T-cell (primary cell): ENCODE measurements around the gene NPC2. TPM values are rescaled to one million over a fixed set of nuclear protein-coding genes. Genes with fewer than 3 reads are reported as not detected.

Experiments
- ATAC-seq, 4 experiments: fragments of 200-7000 bp in 3 of 4; fragments of 150-1000 bp in 1 of 4; cut with Tn5 transposase; replicated peaks in 1 of 4; 1 replicate in 3 of 4; 2 replicates in 1 of 4; pipeline ENCODE4 v1.10.0; 2021; ENCODE audit warnings: moderate library complexity in 3 of 4, mild to moderate bottlenecking in 2 of 4, moderate number of reproducible peaks in 1 of 4
- CTCF ChIA-PET, 2 donors: fragments of 300-600 bp; sonication (Branson Sonifier 250); formaldehyde crosslinking; loops; one replicate each; lab custom pipeline; 2022; ENCODE audit warnings: antibody characterized with exemption in 2 of 2; lab: Charles Lee
- POLR2A ChIA-PET, 2 donors: fragments of 300-600 bp; sonication (Branson Sonifier 250); formaldehyde crosslinking; loops; one replicate each; lab custom pipeline; 2022; ENCODE audit warnings: antibody characterized with exemption in 2 of 2; lab: Charles Lee
- DNase-seq, 35 experiments: peaks; one replicate each; pipeline versions ENCODE4 v3.0.0 to v3.0.0-alpha.2; 2013 to 2023
- H3K27ac ChIP-seq: one replicate; pipeline ENCODE4 v1.5.1; 2013; ENCODE audit warnings: low read length
- H3K27me3 ChIP-seq, 2 experiments: replicated peaks in 1 of 2; 1 replicate in 1 of 2; 2 replicates in 1 of 2; pipeline versions ENCODE4 v1.6.1 to v1.7.0; 2013; ENCODE audit warnings: low read length in 1 of 2, mixed read lengths in 1 of 2; ENCODE audit not compliant: control insufficient read depth in 2 of 2, insufficient read depth in 2 of 2; ENCODE audit errors: extremely low read depth in 1 of 2
- H3K36me3 ChIP-seq, 2 donors: 1 replicate in 1 of 2; 2 replicates in 1 of 2; pipeline versions ENCODE4 v1.6.1 to v1.7.0; 2013; ENCODE audit warnings: low read length in 1 of 2; ENCODE audit not compliant: control insufficient read depth in 2 of 2, insufficient read depth in 1 of 2; ENCODE audit errors: extremely low read depth in 1 of 2
- H3K4me1 ChIP-seq, 2 experiments: 1 replicate in 1 of 2; 2 replicates in 1 of 2; pipeline versions ENCODE4 v1.6.1 to v1.7.0; 2013; ENCODE audit warnings: low read length in 2 of 2, mixed read lengths in 1 of 2; ENCODE audit not compliant: insufficient read depth in 2 of 2, control insufficient read depth in 1 of 2; ENCODE audit errors: extremely low read depth in 1 of 2
- H3K4me3 ChIP-seq, 2 donors: 1 replicate in 1 of 2; 2 replicates in 1 of 2; pipeline versions ENCODE4 v1.5.1 to v1.7.0; 2013; ENCODE audit warnings: mild to moderate bottlenecking in 2 of 2, low read length in 1 of 2, moderate library complexity in 1 of 2; ENCODE audit not compliant: control insufficient read depth in 1 of 2; ENCODE audit errors: extremely low read depth in 1 of 2
- H3K9me3 ChIP-seq: 2 replicates; pipeline ENCODE4 v1.7.0; 2013
- H3K27ac Mint-ChIP-seq, 2 donors: one replicate each; pipeline ENCODE4 v1.8.0; 2020 to 2021; ENCODE audit warnings: mild to moderate bottlenecking in 2 of 2, mixed read lengths in 2 of 2
- H3K27me3 Mint-ChIP-seq, 2 donors: one replicate each; pipeline ENCODE4 v1.8.0; 2021 to 2022; ENCODE audit warnings: mixed read lengths in 2 of 2
- H3K36me3 Mint-ChIP-seq: one replicate; pipeline ENCODE4 v1.8.0; 2021; ENCODE audit warnings: mixed read lengths
- H3K4me1 Mint-ChIP-seq, 3 donors: one replicate each; pipeline ENCODE4 v1.8.0; 2020 to 2022; ENCODE audit warnings: mixed read lengths in 3 of 3, mild to moderate bottlenecking in 1 of 3
- H3K4me3 Mint-ChIP-seq, 3 donors: one replicate each; pipeline ENCODE4 v1.8.0; 2020 to 2022; ENCODE audit warnings: mild to moderate bottlenecking in 3 of 3, mixed read lengths in 3 of 3, moderate library complexity in 3 of 3
- H3K9me3 Mint-ChIP-seq, 3 donors: one replicate each; pipeline ENCODE4 v1.8.0; 2020 to 2022; ENCODE audit warnings: mixed read lengths in 3 of 3
- WGBS: methylation state at CpG from one replicate; pipeline ENCODE4 v1.1.5; 2013; ENCODE audit warnings: missing lambda C conversion rate; ENCODE audit not compliant: insufficient coverage; 5-methylcytosine and 5-hydroxymethylcytosine counted together
- total RNA-seq, 35 experiments: library from RNA in 6 of 35; stranded (reverse) in 6 of 35; fragments of 120-200 nt in 1 of 35; gene quantifications; one replicate each; pipeline versions ENCODE4 v1.2.1 to v1.2.4 and lab custom pipeline; 2013 to 2026

Gene NPC2
- total RNA-seq, 5 donors from 2014 or later (not counting 1 experiment from before 2014, with no cell fraction given), result 32.4 to 61.4 (median 44.8) TPM

DNA sequence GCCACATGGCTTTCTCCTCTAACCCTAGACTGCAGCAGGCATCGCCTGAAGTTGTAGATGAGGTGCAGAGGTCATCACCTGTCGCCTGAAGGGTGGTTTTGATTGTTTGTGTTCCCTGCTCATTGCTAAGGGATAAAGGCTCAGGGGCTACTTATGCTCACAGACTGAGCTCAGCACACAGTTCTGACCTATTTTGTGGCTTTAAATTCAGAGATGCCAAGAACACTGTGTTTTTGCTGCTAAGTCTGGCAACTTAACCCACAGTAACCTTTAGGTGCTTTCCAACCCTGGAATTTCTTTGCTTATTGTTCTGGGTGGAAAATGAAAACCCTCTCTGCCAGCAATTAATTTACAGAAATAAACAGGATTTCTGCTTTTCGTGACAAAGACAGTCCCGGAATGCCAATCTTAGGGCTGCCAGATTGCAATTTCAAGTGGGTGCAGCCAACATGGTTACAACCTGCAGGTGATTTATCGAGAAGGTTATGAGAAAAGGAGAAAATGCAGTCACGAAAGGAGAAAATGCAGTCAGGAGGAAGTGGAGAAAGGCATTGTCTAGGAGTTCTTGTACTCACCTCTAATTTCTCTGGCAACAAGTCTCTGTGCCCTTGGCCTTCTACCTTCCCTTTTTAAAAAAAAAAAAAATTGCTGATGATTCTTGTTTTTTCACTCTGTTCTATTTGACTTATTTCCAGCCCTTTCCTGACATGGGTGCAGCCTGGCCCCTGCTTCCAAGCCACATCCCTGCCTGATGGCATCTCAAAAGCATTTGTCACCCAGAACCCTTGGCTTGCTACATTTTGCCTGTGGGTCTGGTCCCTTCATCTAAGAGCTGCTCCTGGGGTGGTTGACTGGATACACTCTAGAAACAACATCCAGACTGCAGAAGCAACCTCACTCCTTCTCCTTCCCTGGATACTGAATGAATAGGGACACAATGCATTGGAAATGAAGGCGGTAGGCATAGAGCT is 23.3 kb downstream of the NPC2 start:
- ChIA-PET CTCF (no interaction called here), POLR2A (no interaction called here)
- Histone ChIP-seq H3K9me3 (no peaks in the 10 kb centered on the region), H3K4me3 (no peak overlapping the region), H3K27me3 (no peaks in the 10 kb centered on the region), H3K4me1 (no peaks in the 10 kb centered on the region), H3K36me3 (no peaks in the 10 kb centered on the region), H3K27ac (no peak overlapping the region)
- no peaks in the 10 kb centered on the region for H3K27me3 Mint-ChIP-seq
- ATAC-seq (no peak), DNase-seq (no peak)
- peaks cover 20% of the 10 kb centered on the region for H3K36me3 Mint-ChIP-seq
- no peak overlapping the region for H3K4me3 Mint-ChIP-seq
- no CpG with 5 or more reads among the region's 7 CpGs for WGBS
- no peaks in the 10 kb centered on the region for H3K4me1 Mint-ChIP-seq
- no peaks in the 10 kb centered on the region for H3K9me3 Mint-ChIP-seq
- H3K27ac Mint-ChIP-seq, result no peak overlapping the region

DNA sequence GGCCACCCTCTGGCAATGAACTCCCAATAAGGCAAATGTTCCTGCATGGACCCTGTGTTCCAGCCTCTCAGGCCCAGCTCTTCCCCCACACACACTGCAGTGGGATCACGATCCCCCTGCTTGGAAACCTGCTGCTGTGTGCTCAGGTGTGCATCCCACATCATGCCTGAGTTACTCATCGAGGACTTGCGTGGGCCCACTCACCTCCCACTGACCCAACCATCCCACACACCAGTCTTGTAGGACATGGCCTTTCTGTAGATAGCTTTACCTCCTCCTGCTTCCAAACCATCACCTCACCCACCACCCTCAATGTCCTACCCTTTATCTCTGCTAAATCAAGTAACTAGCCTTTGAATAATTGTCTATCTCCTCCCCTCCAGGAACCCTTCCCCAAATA is 24.6 kb downstream of the NPC2 start:
- Mint-ChIP-seq H3K4me3 (no peak overlapping the region), H3K27ac (no peak overlapping the region), H3K36me3 (peaks cover 12% of the 10 kb centered on the region), H3K27me3 (no peaks in the 10 kb centered on the region), H3K4me1 (no peaks in the 10 kb centered on the region), H3K9me3 (no peaks in the 10 kb centered on the region)
- Histone ChIP-seq H3K9me3 (no peaks in the 10 kb centered on the region), H3K36me3 (no peaks in the 10 kb centered on the region), H3K4me3 (no peak overlapping the region), H3K27ac (no peak overlapping the region), H3K4me1 (no peaks in the 10 kb centered on the region), H3K27me3 (no peaks in the 10 kb centered on the region)
- no peak for DNase-seq
- no peak for ATAC-seq
- ChIA-PET POLR2A (no interaction called here), CTCF (no interaction called here)
- 75% methylated on average over 3 of the region's 3 CpGs for WGBS

DNA sequence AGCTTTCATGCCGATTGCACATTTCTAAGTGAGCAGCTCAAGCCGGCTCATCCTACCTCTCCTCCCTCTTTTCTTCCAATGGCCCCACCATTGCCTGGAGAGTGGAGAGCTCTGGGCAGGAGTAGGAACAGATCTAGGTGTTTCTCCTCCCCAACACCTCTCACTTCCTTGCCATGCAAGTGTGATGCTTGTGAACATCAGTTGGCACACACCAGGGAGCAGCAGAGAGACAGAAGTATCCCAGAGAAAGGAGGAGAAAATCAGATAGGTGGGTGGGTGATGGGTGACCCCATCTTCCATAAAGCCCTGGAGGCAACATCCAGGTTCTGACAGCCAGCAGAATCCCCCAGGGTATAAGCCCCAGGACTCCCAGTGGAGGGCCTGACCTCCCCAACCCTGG is 27.8 kb downstream of the NPC2 start:
- Histone ChIP-seq H3K27ac (no peak overlapping the region), H3K9me3 (no peaks in the 10 kb centered on the region), H3K27me3 (peaks cover 0 to 2% of the 10 kb centered on the region in 2 experiments), H3K36me3 (no peaks in the 10 kb centered on the region), H3K4me1 (no peaks in the 10 kb centered on the region), H3K4me3 (no peak overlapping the region)
- ChIA-PET POLR2A (no interaction called here), CTCF (interaction anchor here in 1 of 2 donors (0.7 kb wide), 1 partner anchor 28 kb away, joined by 3 read pairs; no protein-coding TSS in a partner anchor)
- WGBS, result no CpG with 5 or more reads among the region's 2 CpGs
- no peak for DNase-seq
- Mint-ChIP-seq H3K27ac (no peak overlapping the region), H3K36me3 (no peaks in the 10 kb centered on the region), H3K4me3 (no peak overlapping the region), H3K9me3 (no peaks in the 10 kb centered on the region), H3K27me3 (peaks cover 9% of the 10 kb centered on the region in 2 donors), H3K4me1 (no peaks in the 10 kb centered on the region)
- no peak for ATAC-seq

DNA sequence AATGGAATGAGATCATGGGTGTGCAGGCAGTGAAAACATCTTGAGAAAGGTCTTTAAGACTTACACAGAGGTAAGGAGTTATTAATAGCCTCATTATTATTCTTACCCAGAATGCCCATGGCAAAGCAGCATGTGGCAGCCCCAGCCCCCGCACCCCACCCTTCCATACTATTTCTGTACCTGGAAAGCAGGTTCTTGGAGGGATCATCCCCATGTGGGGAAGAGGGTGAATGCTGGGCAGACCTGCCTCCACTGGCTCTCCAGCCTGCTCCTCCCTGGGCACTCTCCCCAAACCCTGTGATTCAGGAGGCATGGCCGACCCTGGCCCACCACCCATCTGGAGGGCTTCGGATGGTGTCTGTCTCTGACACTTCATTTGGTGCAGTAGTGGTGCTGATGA is 28.3 kb downstream of the NPC2 start:
- Mint-ChIP-seq H3K27ac (no peak overlapping the region), H3K27me3 (peaks cover 9 to 12% of the 10 kb centered on the region in 2 donors), H3K9me3 (no peaks in the 10 kb centered on the region), H3K4me3 (no peak overlapping the region), H3K4me1 (no peaks in the 10 kb centered on the region), H3K36me3 (no peaks in the 10 kb centered on the region)
- no peak for DNase-seq
- no peak overlapping the region for H3K27ac ChIP-seq
- 100% methylated on average over 1 of the region's 3 CpGs for WGBS
- H3K36me3 ChIP-seq, result no peaks in the 10 kb centered on the region
- no peaks in the 10 kb centered on the region for H3K9me3 ChIP-seq
- H3K27me3 ChIP-seq, result peaks cover 0 to 6% of the 10 kb centered on the region in 2 experiments
- H3K4me3 ChIP-seq, result no peak overlapping the region
- POLR2A ChIA-PET, result no interaction called here
- ATAC-seq, result no peak
- no peaks in the 10 kb centered on the region for H3K4me1 ChIP-seq
- CTCF ChIA-PET, result interaction anchor here in 1 of 2 donors (0.7 kb wide), 1 partner anchor 28 kb away, joined by 3 read pairs; no protein-coding TSS in a partner anchor

DNA sequence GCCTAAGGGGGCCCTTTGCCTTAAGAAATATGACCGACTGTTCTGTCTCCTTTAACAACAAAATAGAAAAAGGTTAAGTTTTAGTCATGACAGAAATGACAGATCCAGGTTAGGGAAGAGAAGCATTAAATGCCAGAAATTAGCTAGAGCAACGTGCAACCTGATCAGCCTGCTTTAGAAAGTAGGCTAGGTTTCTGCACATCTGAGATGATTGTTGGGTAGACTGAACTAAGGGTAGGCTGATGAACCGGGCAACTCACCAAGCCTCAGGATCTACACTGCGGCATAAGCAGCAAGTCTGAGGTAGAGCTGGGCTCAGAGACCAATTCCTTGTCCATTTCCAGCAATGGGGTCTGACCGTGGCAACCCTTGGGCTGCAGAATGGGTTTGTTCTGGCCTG is 29.4 kb downstream of the NPC2 start:
- Histone ChIP-seq H3K27ac (no peak overlapping the region), H3K4me1 (no peaks in the 10 kb centered on the region), H3K4me3 (no peak overlapping the region), H3K9me3 (no peaks in the 10 kb centered on the region), H3K27me3 (peaks cover 0 to 16% of the 10 kb centered on the region in 2 experiments), H3K36me3 (no peaks in the 10 kb centered on the region)
- DNase-seq (no peak), ATAC-seq (no peak)
- Mint-ChIP-seq H3K36me3 (no peaks in the 10 kb centered on the region), H3K27me3 (peaks cover 11 to 12% of the 10 kb centered on the region in 2 donors), H3K9me3 (no peaks in the 10 kb centered on the region), H3K4me3 (no peak overlapping the region), H3K4me1 (no peaks in the 10 kb centered on the region), H3K27ac (no peak overlapping the region)
- CTCF ChIA-PET, result no interaction called here
- WGBS, result 80% methylated on average over 4 of the region's 5 CpGs
- POLR2A ChIA-PET, result no interaction called here

DNA sequence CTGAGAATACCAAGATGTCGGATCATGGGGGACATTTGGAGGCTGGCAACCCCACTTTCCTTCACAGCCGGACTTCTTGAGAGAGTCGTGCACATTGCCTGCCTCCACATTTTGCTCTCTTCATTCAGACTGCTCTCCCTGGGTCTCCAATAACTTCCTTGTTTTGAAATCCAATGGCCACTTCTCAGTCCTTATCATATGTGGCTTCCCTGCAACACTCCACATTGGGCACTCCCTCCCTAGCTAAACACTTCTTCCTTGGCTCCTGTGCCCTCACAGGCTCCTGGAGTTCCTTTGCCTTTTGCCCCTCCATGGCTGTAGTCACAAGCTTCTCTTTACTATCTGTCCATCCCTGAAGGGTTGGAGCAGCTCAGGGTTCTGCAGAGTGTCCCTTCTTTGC is 30.1 kb downstream of the NPC2 start:
- Histone ChIP-seq H3K4me3 (no peak overlapping the region), H3K9me3 (no peaks in the 10 kb centered on the region), H3K4me1 (no peaks in the 10 kb centered on the region), H3K36me3 (no peaks in the 10 kb centered on the region), H3K27ac (no peak overlapping the region), H3K27me3 (peaks cover 0 to 19% of the 10 kb centered on the region in 2 experiments)
- DNase-seq (no peak), ATAC-seq (no peak)
- Mint-ChIP-seq H3K27ac (no peak overlapping the region), H3K9me3 (no peaks in the 10 kb centered on the region), H3K27me3 (peaks cover 12% of the 10 kb centered on the region in 2 donors), H3K4me3 (no peak overlapping the region), H3K4me1 (no peaks in the 10 kb centered on the region), H3K36me3 (no peaks in the 10 kb centered on the region)
- 92% methylated on average over 2 of the region's 3 CpGs for WGBS
- ChIA-PET POLR2A (no interaction called here), CTCF (no interaction called here)
